Activated CD8-positive, alpha-beta T cell treated with anti-CD3 and anti-CD28 coated beads, Interleukin-2, amount 10 ng/mL, durations not matched to agents 7 days and 5 days (primary cell): ENCODE data around the gene POLR1H. TPM values are rescaled to one million over a fixed set of nuclear protein-coding genes. Genes with fewer than 3 reads are reported as not detected.

Source experiments
- ATAC-seq: fragments of 150-1000 bp; cut with Tn5 transposase; one replicate; pipeline ENCODE4 v1.10.0; 2021; ENCODE audit warnings: moderate library complexity
- CTCF ChIA-PET: fragments of 350-600 bp; sonication (Branson Sonifier 250); formaldehyde crosslinking; loops from one replicate; lab custom pipeline; 2021; ENCODE audit warnings: antibody characterized with exemption; lab: Charles Lee
- POLR2A ChIA-PET: fragments of 350-600 bp; sonication (Branson Sonifier 250); formaldehyde crosslinking; loops from one replicate; lab custom pipeline; 2021; ENCODE audit warnings: antibody characterized with exemption; lab: Charles Lee
- DNase-seq: peaks from one replicate; pipeline ENCODE4 v3.0.0-alpha.2; 2020
- H3K27ac Mint-ChIP-seq: one replicate; pipeline ENCODE4 v1.8.0; 2021; ENCODE audit warnings: mild to moderate bottlenecking, mixed read lengths
- H3K27me3 Mint-ChIP-seq: one replicate; pipeline ENCODE4 v1.8.0; 2021; ENCODE audit warnings: low read depth, mixed read lengths
- H3K36me3 Mint-ChIP-seq: one replicate; pipeline ENCODE4 v1.8.0; 2021; ENCODE audit warnings: low read depth, mixed read lengths
- H3K4me1 Mint-ChIP-seq: one replicate; pipeline ENCODE4 v1.8.0; 2021; ENCODE audit warnings: low read depth, mixed read lengths
- H3K4me3 Mint-ChIP-seq: one replicate; pipeline ENCODE4 v1.8.0; 2021; ENCODE audit warnings: mild to moderate bottlenecking, mixed read lengths
- H3K9me3 Mint-ChIP-seq: one replicate; pipeline ENCODE4 v1.8.0; 2022; ENCODE audit warnings: mixed read lengths; ENCODE audit not compliant: insufficient read depth
- total RNA-seq, 2 experiments: library from RNA; stranded (reverse); gene quantifications; one replicate each; pipeline ENCODE4 v1.2.3, GENCODE V29; 2021

The POLR1H gene
- total RNA-seq, 2 experiments from 2014 or later: 52.3 to 60.4 TPM

- POLR2A ChIA-PET: no interaction called here
- no peak overlapping the region for H3K27ac Mint-ChIP-seq
- ATAC-seq (no peak), DNase-seq (no peak)
- peaks cover 39% of the 10 kb centered on the region for H3K4me1 Mint-ChIP-seq
- H3K36me3 Mint-ChIP-seq: no peaks in the 10 kb centered on the region
- no peaks in the 10 kb centered on the region for H3K9me3 Mint-ChIP-seq
- CTCF ChIA-PET: interaction anchor here (1.0 kb wide), 1 partner anchor 33 kb away, joined by 4 read pairs; no protein-coding TSS in a partner anchor
- H3K27me3 Mint-ChIP-seq: peaks cover 70% of the 10 kb centered on the region
- H3K4me3 Mint-ChIP-seq: no peak overlapping the region
These were observed 37.1 kb downstream of the POLR1H start for GRCh38 chr6:30097902-30098768.

DNA sequence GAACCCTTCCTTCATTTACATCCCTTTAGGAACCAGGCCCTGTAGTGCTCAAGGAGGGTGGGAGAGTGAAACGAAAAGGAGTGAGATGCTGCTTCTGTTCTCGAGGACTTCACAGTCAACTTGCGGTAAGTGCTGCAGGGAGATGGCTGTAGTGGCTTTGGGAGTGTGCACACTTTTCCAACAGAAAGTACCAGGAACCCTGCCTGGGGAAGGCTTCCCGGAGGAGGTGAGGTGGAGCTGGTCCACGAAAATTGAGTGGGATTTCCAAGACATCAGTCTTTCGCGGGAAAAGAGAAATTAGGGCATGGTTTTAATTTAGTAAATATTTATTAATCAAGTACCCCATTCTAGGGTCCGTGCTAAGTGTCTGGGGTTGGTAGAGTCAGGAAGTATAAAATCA is 39.1 kb downstream of the POLR1H start:
- H3K27ac Mint-ChIP-seq: no peak overlapping the region
- H3K4me3 Mint-ChIP-seq: peak overlapping the region; percentile 38
- POLR2A ChIA-PET: no interaction called here
- H3K9me3 Mint-ChIP-seq: no peaks in the 10 kb centered on the region
- DNase-seq (no peak), ATAC-seq (no peak)
- peaks cover 70% of the 10 kb centered on the region for H3K27me3 Mint-ChIP-seq
- peaks cover 45% of the 10 kb centered on the region for H3K4me1 Mint-ChIP-seq
- H3K36me3 Mint-ChIP-seq: no peaks in the 10 kb centered on the region
- CTCF ChIA-PET: no interaction called here

DNA sequence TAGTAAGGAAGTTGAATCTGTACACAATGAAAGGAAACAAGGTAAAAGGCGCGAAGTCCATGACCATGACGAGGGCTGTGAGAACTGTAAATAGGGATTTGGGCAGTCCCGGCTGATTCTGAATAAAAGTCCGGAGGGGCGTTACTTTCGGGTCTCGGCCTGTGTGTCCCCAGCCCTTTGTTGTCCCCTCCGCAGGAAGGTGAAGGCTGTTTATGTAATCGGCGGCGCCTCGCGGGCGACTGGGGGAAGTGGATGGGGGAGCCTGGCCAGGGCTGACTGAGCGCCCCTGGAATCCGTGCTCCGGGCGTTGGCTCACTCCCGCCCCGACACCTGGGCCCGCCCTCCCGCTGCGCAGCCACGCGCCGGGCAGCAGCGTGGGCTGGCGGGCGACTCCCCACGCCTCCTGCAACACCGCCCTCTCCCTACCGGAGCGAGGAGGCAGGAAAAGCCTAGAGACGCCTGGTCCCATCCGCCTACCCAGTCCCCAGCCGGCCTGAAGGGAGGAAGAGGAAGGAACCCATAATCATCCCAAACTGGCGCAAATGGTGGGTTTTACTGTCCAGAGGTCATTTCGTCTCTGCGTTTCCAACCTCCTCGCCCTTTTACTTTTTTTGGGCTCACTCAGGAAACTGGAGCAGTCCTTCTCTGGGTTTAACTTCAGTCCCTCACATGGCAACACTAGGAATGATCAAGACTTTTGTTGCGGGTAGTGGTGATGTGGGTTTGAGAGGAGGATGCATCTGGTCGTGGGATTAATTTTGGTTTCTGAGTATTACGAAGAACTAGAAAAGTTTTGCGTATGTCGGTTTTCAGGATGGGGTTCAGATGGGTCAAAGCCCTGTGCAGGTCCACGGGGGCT is 39.7 kb downstream of the POLR1H start:
- Mint-ChIP-seq H3K27ac (no peak overlapping the region), H3K27me3 (peaks cover 65% of the 10 kb centered on the region), H3K9me3 (no peaks in the 10 kb centered on the region), H3K4me3 (peak overlapping the region; percentile 61), H3K36me3 (no peaks in the 10 kb centered on the region), H3K4me1 (peaks cover 45% of the 10 kb centered on the region)
- peak; percentile 14 for ATAC-seq
- no peak for DNase-seq
- ChIA-PET CTCF (interaction anchor here (1.1 to 5.6 kb wide), 4 partner anchors 30 to 252 kb away, joined by 3 to 248 read pairs (median 4); partner anchors contain the start of gene TRIM40), POLR2A (interaction anchor here (0.6 to 1.4 kb wide), 2 partner anchors 35 to 1635 kb away, joined by 3 to 7 read pairs; partner anchors contain the start of gene PPP1R11)

DNA sequence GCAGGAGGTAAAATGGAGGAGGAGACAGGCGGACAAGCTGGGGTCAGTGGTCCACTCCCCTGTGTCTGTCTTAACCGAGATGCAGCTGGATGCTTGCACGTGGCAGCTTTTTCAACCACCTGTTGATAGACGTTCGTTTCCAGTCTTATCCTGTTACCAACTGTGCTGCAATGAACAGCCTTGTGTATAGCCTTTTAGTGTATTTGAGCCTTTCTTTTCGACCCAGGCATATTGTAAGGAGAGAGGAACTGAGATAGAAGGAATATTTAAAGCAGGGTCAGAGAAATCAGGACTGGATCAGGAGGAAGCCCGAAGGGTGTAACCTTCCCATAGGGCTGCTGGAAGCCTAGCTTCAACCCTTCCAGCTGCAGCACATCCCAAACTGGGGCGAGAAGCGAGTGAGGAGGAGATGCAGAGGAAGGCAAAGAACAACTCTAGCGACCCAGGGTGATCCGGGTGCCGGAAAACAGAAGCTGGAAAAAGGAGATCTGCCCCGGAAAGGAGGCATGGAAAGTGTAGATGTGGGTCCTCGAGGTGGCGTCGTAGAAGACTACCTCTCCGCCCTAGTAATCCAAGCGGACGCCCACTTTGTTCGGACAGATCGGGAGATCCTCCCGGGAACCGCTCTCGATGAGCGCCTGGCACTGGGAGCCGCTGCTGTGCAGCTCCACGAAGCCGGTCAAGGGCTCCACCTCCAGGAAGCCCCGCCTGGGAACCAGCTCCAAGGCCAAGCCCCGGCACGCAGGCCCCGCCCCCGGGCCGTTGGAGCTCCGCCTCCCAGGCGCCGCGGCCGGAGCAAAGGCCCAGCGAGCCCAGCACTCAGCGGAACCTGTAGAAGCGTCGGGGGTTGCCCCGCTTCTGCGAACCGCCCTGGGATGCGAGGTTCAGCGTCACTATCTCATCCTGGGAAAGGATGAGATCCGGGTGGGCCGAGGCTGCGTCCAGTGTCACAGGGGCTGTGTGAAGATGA is 40.7 kb downstream of the POLR1H start:
- ATAC-seq (peak; percentile 62), DNase-seq (peak; percentile 58)
- no peak overlapping the region for H3K27ac Mint-ChIP-seq
- H3K36me3 Mint-ChIP-seq: no peaks in the 10 kb centered on the region
- peaks cover 67% of the 10 kb centered on the region for H3K27me3 Mint-ChIP-seq
- ChIA-PET CTCF (interaction anchor here (0.7 to 5.6 kb wide), 12 partner anchors 10 to 253 kb away, joined by 3 to 248 read pairs (median 4); partner anchors contain the start of gene TRIM40), POLR2A (interaction anchor here (0.6 to 1.4 kb wide), 4 partner anchors 31 to 1634 kb away, joined by 3 to 7 read pairs (median 4); partner anchors contain the start of genes POLR1H and PPP1R11)
- H3K9me3 Mint-ChIP-seq: no peaks in the 10 kb centered on the region
- peak overlapping the region; percentile 61 for H3K4me3 Mint-ChIP-seq
- H3K4me1 Mint-ChIP-seq: peaks cover 45% of the 10 kb centered on the region

- CTCF ChIA-PET: interaction anchor here (0.6 to 5.6 kb wide), 35 partner anchors 8 to 826 kb away, joined by 3 to 248 read pairs (median 7); partner anchors contain the start of genes POLR1H, PPP1R11, TRIM26 and TRIM40
- no peaks in the 10 kb centered on the region for H3K9me3 Mint-ChIP-seq
- POLR2A ChIA-PET: interaction anchor here (1.4 kb wide), 2 partner anchors 36 to 42 kb away, joined by 5 to 7 read pairs; partner anchors contain the start of genes POLR1H and PPP1R11
These were observed 41.4 kb downstream of the POLR1H start for GRCh38 chr6:30102414-30102969.

DNA sequence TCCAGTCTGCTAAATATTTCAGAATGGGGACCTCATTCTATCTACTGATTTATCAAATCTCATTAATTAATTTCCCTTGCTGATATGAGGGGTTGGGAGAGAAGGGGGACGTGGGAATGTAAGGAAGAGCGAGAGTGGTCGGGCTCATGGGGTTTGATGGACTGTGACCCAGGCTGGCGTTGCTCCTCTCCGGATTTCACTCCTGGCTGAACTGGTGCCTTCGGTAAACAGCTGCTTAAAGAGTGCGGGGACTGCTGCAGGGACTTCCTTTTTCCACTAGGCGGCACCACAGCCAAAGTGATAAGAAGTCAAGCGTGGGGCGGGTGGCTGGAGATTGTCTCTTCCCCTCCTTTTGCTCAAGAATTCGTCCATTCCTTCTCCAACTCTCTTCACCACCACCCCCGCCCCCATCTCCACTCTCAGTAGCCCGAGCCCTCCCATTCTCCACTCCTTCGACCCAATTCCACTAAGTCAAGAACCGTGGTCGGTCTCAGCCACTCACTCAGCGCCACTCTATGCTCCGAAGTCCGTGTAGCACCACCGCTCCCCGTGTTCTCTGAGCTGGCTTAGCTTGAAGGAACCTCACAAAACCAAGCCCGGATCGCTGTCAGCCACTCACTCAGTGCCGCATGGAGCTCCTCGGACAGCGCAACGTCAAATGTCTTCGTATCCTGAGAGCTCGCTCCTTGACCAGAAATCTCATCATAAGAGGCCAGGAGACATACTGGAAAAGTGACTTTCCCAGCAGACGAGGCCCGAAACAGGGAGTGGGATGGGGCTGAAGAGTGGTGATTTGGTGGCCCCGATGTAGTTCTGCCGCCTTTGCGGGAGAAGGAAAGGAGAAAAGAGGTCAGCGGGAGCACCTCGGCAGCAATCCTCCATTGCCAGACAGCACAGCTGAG is 42.2 kb downstream of the POLR1H start:
- no peaks in the 10 kb centered on the region for H3K36me3 Mint-ChIP-seq
- peak; percentile 83 for ATAC-seq
- no peaks in the 10 kb centered on the region for H3K9me3 Mint-ChIP-seq
- H3K27ac Mint-ChIP-seq: no peak overlapping the region
- peaks cover 62% of the 10 kb centered on the region for H3K27me3 Mint-ChIP-seq
- DNase-seq: peak; percentile 90
- peak overlapping the region; percentile 79 for H3K4me3 Mint-ChIP-seq
- ChIA-PET CTCF (interaction anchor here (0.6 to 5.6 kb wide), 42 partner anchors 9 to 826 kb away, joined by 3 to 248 read pairs (median 5); partner anchors contain the start of genes POLR1H, PPP1R11, TRIM26 and TRIM40), POLR2A (interaction anchor here (0.6 to 1.9 kb wide), 6 partner anchors 8 to 111 kb away, joined by 3 to 10 read pairs (median 6); partner anchors contain the start of genes POLR1H, PPP1R11 and TRIM26)
- H3K4me1 Mint-ChIP-seq: peaks cover 36% of the 10 kb centered on the region

More at GRCh38 chr6:30102414-30102969, 41.4 kb downstream of the POLR1H start:
- Mint-ChIP-seq H3K27me3 (peaks cover 62% of the 10 kb centered on the region), H3K36me3 (no peaks in the 10 kb centered on the region), H3K27ac (no peak overlapping the region), H3K4me1 (peaks cover 42% of the 10 kb centered on the region), H3K4me3 (peak overlapping the region; percentile 79)
- DNase-seq: no peak
- peak; percentile 20 for ATAC-seq

GRCh38 chr6:30103872-30104179 is 42.8 kb downstream of the POLR1H start:
- Mint-ChIP-seq H3K4me3 (peak overlapping the region; percentile 79), H3K36me3 (no peaks in the 10 kb centered on the region), H3K27me3 (peaks cover 61% of the 10 kb centered on the region), H3K4me1 (peaks cover 33% of the 10 kb centered on the region), H3K27ac (no peak overlapping the region), H3K9me3 (no peaks in the 10 kb centered on the region)
- no peak for ATAC-seq
- ChIA-PET CTCF (interaction anchor here (0.6 to 5.6 kb wide), 35 partner anchors 10 to 347 kb away, joined by 3 to 248 read pairs (median 7); partner anchors contain the start of genes POLR1H, PPP1R11, TRIM26 and TRIM40), POLR2A (interaction anchor here (0.9 to 1.9 kb wide), 4 partner anchors 9 to 110 kb away, joined by 4 to 10 read pairs (median 7); partner anchors contain the start of genes PPP1R11 and TRIM26)
- no peak for DNase-seq

DNA sequence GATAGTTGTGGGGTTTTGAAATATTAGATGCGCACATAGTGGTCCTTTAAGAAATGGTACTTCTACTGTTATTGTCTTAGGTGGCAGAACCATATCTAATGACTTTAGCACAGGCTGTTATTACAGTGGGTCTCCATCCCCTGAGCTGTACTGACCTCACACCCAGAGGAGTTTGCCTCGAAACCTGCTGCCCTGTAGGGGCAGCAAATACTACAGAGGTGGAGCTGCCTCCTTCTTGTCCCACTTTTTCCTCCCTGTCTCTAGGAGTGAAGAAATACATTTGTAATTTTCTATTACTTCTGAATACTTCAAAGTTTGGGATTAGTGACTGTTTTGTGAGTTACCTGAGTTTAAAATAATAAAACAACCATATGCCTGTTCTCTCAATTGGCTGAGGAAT is 43.6 kb downstream of the POLR1H start:
- POLR2A ChIA-PET: interaction anchor here (1.9 kb wide), 1 partner anchor 38 kb away, joined by 6 read pairs; the partner anchor contains the start of gene PPP1R11
- ATAC-seq (no peak), DNase-seq (no peak)
- Mint-ChIP-seq H3K36me3 (no peaks in the 10 kb centered on the region), H3K4me3 (no peak overlapping the region), H3K27me3 (peaks cover 57% of the 10 kb centered on the region), H3K4me1 (peaks cover 33% of the 10 kb centered on the region), H3K27ac (no peak overlapping the region), H3K9me3 (no peaks in the 10 kb centered on the region)
- CTCF ChIA-PET: interaction anchor here (1.0 to 5.6 kb wide), 12 partner anchors 10 to 115 kb away, joined by 4 to 248 read pairs (median 16); partner anchors contain the start of genes POLR1H and TRIM40

DNA sequence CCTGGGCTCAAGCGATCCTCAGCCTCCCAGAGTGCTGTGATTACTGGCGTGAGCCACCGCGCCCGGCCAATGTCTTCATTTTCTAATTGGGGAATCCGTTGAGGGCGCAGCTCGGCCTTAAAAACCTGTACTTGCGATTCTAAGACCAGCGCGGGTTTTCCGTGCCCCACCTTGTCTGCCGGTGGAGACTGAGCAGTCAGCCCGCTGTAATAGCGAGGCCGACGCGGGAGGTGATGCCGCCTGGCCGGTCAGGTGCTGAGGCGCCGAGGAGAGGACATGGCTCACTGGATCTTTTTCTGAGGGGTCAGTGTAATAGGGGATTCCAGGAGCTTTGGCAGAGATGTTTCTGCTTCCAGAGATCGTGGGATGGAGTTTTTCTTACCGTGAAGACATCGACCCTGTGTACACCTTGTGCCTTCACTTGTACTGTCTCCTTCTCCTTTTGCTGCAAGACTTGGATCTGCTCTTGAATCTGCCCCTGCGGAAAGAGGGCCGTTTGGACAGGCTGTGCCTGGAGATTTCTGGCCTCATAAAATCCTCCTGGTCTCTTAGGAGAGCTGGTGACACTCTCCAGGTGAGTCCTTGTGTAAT is 50.3 kb downstream of the POLR1H start:
- ATAC-seq: no peak
- Mint-ChIP-seq H3K36me3 (no peaks in the 10 kb centered on the region), H3K27me3 (peaks cover 58% of the 10 kb centered on the region), H3K4me3 (no peak overlapping the region), H3K9me3 (no peaks in the 10 kb centered on the region), H3K4me1 (no peaks in the 10 kb centered on the region), H3K27ac (no peak overlapping the region)
- CTCF ChIA-PET: interaction anchor here (1.4 kb wide), 1 partner anchor 20 kb away, joined by 5 read pairs; no protein-coding TSS in a partner anchor
- POLR2A ChIA-PET: no interaction called here
- no peak for DNase-seq
